ENCODE results near the gene RUFY3. TPM values are rescaled to one million over a fixed set of nuclear protein-coding genes. Genes with fewer than 3 reads are reported as not detected.

Gene RUFY3
- total and polyA plus RNA-seq, 2 experiments from 2014 or later: 18.3 to 29.2 TPM

GRCh38 chr4:70778888-70779422 is 57.2 kb downstream of the RUFY3 start:
- Mint-ChIP-seq H3K9me3 (no peaks in the 10 kb centered on the region), H3K4me3 (no peak overlapping the region), H3K27me3 (ENCODE audit: insufficient read depth, low read depth, poor library complexity) (no peaks in the 10 kb centered on the region), H3K36me3 (ENCODE audit: low read depth) (peaks cover 3% of the 10 kb centered on the region; the same call in 1 of the 3 replicates), H3K4me1 (no peaks in the 10 kb centered on the region), H3K27ac (no peak overlapping the region)
- Histone ChIP-seq H2AFZ (no peak overlapping the region), H3K4me1 (ENCODE audit: insufficient read depth) (no peaks in the 10 kb centered on the region), H3K79me2 (replicated peaks; ENCODE audit: insufficient read depth) (no peaks in the 10 kb centered on the region), H3K4me3 (no peak overlapping the region), H4K20me1 (replicated peaks; ENCODE audit: insufficient read depth) (no peaks in the 10 kb centered on the region), H3K4me2 (no peak overlapping the region), H3K36me3 (ENCODE audit: insufficient read depth) (no peaks in the 10 kb centered on the region), H3K27ac (ENCODE audit: low read depth) (no peak overlapping the region), H3F3A (replicated peaks; ENCODE audit: low read depth) (no peaks in the 10 kb centered on the region), H3K9me2 (ENCODE audit: insufficient read depth) (no peaks in the 10 kb centered on the region), H3K27me3 (ENCODE audit: insufficient read depth) (no peaks in the 10 kb centered on the region)
- TF ChIP-seq CTCF (conservative IDR thresholded peaks at IDR 0.05; ENCODE audit: low read depth in 2 of 2) (no peak), EZH2 (IDR thresholded peaks at IDR 0.05; ENCODE audit: low read depth, unreplicated experiment) (no peak), CREB1 (CRISPR knock-in tag; IDR thresholded peaks at IDR 0.05; ENCODE audit: low read depth) (no peak), POLR2AphosphoS5 (IDR thresholded peaks at IDR 0.05; ENCODE audit: low read depth) (no peak), EZH2phosphoT487 (IDR thresholded peaks at IDR 0.05; ENCODE audit: unreplicated experiment) (no peak), NANOG (IDR thresholded peaks at IDR 0.05; ENCODE audit: borderline replicate concordance) (no peak), REST (IDR thresholded peaks at IDR 0.05; ENCODE audit: unreplicated experiment) (no peak), JUNB (IDR thresholded peaks at IDR 0.05; ENCODE audit: unreplicated experiment) (no peak), ETS1 (IDR thresholded peaks at IDR 0.05) (no peak), ZNF331 (CRISPR knock-in tag; IDR thresholded peaks at IDR 0.05; ENCODE audit: low read depth) (no peak), ZNF114 (CRISPR knock-in tag; IDR thresholded peaks at IDR 0.05) (no peak), ZNF462 (CRISPR knock-in tag; IDR thresholded peaks at IDR 0.05) (no peak), STAT1 (IDR thresholded peaks at IDR 0.05; ENCODE audit: unreplicated experiment) (no peak)
- ATAC-seq: no peak
- DNase-seq (ENCODE audit: low spot score): no peak

All from GM23338 (cell line).